ENCODE measurements around the gene LSAMP. TPM values are rescaled to one million over a fixed set of nuclear protein-coding genes. Genes with fewer than 3 reads are reported as not detected.

Gene LSAMP
- total RNA-seq, 1 experiment from 2014 or later = 3.1 TPM

DNA sequence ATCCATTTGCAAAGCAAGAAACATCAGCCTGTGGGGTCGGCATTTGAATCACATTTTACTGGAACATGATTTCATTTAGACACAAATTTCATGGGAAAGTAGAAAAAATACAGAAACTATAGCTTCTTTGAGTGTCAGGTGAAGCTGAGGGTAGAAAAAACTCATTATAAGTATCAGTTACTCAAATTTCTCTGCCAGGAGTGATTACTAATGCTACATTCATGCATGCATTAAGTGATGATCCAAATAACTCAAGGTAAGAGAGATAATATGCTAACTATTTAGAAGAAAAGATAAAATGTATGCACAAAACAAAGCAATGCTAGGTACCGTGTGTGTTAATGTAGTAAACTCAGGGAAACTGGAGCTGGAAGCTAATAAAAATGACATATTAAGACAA lies 416.0 kb downstream of the LSAMP start:
- in situ Hi-C loops (cut with HindIII; ENCODE audit: low pct_unique_long_range_greater_than_20kb, low sequenced_read_pairs) (no loop called here), intact Hi-C loops (cut with micrococcal nuclease; ENCODE audit: unreplicated experiment) (no loop called here)
- POLR2A ChIA-PET = no interaction called here
- Histone ChIP-seq H3K9me3 (ENCODE audit: control insufficient read depth, insufficient read depth, low read depth, low read length) (no peaks in the 10 kb centered on the region), H3K27me3 (ENCODE audit: control insufficient read depth, insufficient read depth, low read length) (no peaks in the 10 kb centered on the region), H3K4me1 (ENCODE audit: control insufficient read depth, insufficient read depth, low read length) (no peaks in the 10 kb centered on the region), H3K36me3 (ENCODE audit: control insufficient read depth, insufficient read depth, low read length) (no peaks in the 10 kb centered on the region), H3K4me3 (ENCODE audit: low read depth in 2 of 2, low read length in 2 of 2) (no peak overlapping the region), H3K27ac (ENCODE audit: low read length) (no peak overlapping the region)
- DNase-seq (ENCODE audit: low read depth, low spot score) (no peak), ATAC-seq (no peak)
- CTCF ChIA-PET = no interaction called here
- TF ChIP-seq CTCF (IDR thresholded peaks at IDR 0.05) (no peak), SIN3A (IDR thresholded peaks at IDR 0.05; ENCODE audit: borderline replicate concordance, insufficient read depth, low read depth, low read length) (no peak), POLR2AphosphoS5 (IDR thresholded peaks at IDR 0.05; ENCODE audit: low read depth, low read length) (no peak), TCF7L2 (IDR thresholded peaks at IDR 0.05; ENCODE audit: low read depth, low read length) (no peak)
- TF ChIP-seq, protein P1, sequence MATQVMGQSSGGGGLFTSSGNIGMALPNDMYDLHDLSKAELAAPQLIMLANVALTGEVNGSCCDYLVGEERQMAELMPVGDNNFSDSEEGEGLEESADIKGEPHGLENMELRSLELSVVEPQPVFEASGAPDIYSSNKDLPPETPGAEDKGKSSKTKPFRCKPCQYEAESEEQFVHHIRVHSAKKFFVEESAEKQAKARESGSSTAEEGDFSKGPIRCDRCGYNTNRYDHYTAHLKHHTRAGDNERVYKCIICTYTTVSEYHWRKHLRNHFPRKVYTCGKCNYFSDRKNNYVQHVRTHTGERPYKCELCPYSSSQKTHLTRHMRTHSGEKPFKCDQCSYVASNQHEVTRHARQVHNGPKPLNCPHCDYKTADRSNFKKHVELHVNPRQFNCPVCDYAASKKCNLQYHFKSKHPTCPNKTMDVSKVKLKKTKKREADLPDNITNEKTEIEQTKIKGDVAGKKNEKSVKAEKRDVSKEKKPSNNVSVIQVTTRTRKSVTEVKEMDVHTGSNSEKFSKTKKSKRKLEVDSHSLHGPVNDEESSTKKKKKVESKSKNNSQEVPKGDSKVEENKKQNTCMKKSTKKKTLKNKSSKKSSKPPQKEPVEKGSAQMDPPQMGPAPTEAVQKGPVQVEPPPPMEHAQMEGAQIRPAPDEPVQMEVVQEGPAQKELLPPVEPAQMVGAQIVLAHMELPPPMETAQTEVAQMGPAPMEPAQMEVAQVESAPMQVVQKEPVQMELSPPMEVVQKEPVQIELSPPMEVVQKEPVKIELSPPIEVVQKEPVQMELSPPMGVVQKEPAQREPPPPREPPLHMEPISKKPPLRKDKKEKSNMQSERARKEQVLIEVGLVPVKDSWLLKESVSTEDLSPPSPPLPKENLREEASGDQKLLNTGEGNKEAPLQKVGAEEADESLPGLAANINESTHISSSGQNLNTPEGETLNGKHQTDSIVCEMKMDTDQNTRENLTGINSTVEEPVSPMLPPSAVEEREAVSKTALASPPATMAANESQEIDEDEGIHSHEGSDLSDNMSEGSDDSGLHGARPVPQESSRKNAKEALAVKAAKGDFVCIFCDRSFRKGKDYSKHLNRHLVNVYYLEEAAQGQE (IDR thresholded peaks at IDR 0.05; ENCODE audit: insufficient read depth in 1 of 2, low read depth in 2 of 2, low read length in 1 of 2) = no peak
- BruUV-seq (replicated peaks) = no TSS peak

GRCh38 chr3:116028157-116028556 lies 417.1 kb downstream of the LSAMP start:
- H3K27ac ChIP-seq (ENCODE audit: low read length) = no peak overlapping the region
- no peaks in the 10 kb centered on the region for H3K4me1 ChIP-seq (ENCODE audit: control insufficient read depth, insufficient read depth, low read length)
- in situ Hi-C loops (cut with HindIII; ENCODE audit: low pct_unique_long_range_greater_than_20kb, low sequenced_read_pairs) (no loop called here), intact Hi-C loops (cut with micrococcal nuclease; ENCODE audit: unreplicated experiment) (no loop called here)
- no peaks in the 10 kb centered on the region for H3K9me3 ChIP-seq (ENCODE audit: control insufficient read depth, insufficient read depth, low read depth, low read length)
- TF ChIP-seq CTCF (IDR thresholded peaks at IDR 0.05) (no peak), SIN3A (IDR thresholded peaks at IDR 0.05; ENCODE audit: borderline replicate concordance, insufficient read depth, low read depth, low read length) (no peak), TCF7L2 (IDR thresholded peaks at IDR 0.05; ENCODE audit: low read depth, low read length) (no peak), POLR2AphosphoS5 (IDR thresholded peaks at IDR 0.05; ENCODE audit: low read depth, low read length) (no peak)
- TF ChIP-seq, protein P1 (IDR thresholded peaks at IDR 0.05; ENCODE audit: insufficient read depth in 1 of 2, low read depth in 2 of 2, low read length in 1 of 2) = no peak
- no peaks in the 10 kb centered on the region for H3K27me3 ChIP-seq (ENCODE audit: control insufficient read depth, insufficient read depth, low read length)
- POLR2A ChIA-PET = no interaction called here
- H3K36me3 ChIP-seq (ENCODE audit: control insufficient read depth, insufficient read depth, low read length) = no peaks in the 10 kb centered on the region
- BruUV-seq (replicated peaks) = no TSS peak
- no peak for ATAC-seq
- no peak overlapping the region for H3K4me3 ChIP-seq (ENCODE audit: low read depth in 2 of 2, low read length in 2 of 2)
- CTCF ChIA-PET = no interaction called here
- no peak for DNase-seq (ENCODE audit: low read depth, low spot score)
